ENCODE measurements around the gene SORCS2.

The SORCS2 gene

DNA sequence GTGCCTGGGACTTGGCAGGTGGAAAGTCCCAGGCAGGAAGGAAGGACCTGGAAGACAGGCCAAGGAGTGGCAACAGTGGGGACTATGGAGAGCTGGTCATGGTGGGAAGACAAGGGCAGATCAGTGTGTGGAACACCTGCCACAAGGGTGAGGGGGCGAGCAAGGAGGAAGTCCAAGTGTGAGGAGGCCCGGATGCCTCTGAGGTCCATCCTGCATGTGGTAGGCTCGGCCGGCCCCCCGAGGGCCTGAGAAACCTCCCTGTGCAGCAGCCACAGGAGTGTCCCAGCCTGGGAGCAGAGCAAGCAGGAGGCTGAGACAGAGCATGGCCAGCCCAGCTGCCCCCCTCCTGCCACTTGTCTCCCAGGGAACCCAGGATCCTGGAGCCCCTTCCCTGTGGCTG is 282.9 kb downstream of the SORCS2 start:
- TF ChIP-seq RAD21 (IDR thresholded peaks at IDR 0.05; ENCODE audit: low read depth) (no peak), CEBPB (IDR thresholded peaks at IDR 0.05) (no peak), FOXM1 (IDR thresholded peaks at IDR 0.05; ENCODE audit: borderline replicate concordance, low read depth) (no peak), TAF1 (IDR thresholded peaks at IDR 0.05; ENCODE audit: low read depth) (no peak), TCF12 (IDR thresholded peaks at IDR 0.05; ENCODE audit: low read depth) (no peak), ZBTB7A (IDR thresholded peaks at IDR 0.05; ENCODE audit: low read depth) (no peak), TEAD4 (IDR thresholded peaks at IDR 0.05) (no peak), NFIC (IDR thresholded peaks at IDR 0.05) (no peak), CREB1 (IDR thresholded peaks at IDR 0.05; ENCODE audit: low read depth) (no peak), EP300 (IDR thresholded peaks at IDR 0.05; ENCODE audit: borderline replicate concordance) (no peak), EGR1 (IDR thresholded peaks at IDR 0.05) (no peak), YY1 (IDR thresholded peaks at IDR 0.05; ENCODE audit: low read depth) (no peak)
- TF ChIP-seq, protein P1, sequence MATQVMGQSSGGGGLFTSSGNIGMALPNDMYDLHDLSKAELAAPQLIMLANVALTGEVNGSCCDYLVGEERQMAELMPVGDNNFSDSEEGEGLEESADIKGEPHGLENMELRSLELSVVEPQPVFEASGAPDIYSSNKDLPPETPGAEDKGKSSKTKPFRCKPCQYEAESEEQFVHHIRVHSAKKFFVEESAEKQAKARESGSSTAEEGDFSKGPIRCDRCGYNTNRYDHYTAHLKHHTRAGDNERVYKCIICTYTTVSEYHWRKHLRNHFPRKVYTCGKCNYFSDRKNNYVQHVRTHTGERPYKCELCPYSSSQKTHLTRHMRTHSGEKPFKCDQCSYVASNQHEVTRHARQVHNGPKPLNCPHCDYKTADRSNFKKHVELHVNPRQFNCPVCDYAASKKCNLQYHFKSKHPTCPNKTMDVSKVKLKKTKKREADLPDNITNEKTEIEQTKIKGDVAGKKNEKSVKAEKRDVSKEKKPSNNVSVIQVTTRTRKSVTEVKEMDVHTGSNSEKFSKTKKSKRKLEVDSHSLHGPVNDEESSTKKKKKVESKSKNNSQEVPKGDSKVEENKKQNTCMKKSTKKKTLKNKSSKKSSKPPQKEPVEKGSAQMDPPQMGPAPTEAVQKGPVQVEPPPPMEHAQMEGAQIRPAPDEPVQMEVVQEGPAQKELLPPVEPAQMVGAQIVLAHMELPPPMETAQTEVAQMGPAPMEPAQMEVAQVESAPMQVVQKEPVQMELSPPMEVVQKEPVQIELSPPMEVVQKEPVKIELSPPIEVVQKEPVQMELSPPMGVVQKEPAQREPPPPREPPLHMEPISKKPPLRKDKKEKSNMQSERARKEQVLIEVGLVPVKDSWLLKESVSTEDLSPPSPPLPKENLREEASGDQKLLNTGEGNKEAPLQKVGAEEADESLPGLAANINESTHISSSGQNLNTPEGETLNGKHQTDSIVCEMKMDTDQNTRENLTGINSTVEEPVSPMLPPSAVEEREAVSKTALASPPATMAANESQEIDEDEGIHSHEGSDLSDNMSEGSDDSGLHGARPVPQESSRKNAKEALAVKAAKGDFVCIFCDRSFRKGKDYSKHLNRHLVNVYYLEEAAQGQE (IDR thresholded peaks at IDR 0.05; ENCODE audit: low read depth) = no peak
- TF ChIP-seq, protein P2, sequence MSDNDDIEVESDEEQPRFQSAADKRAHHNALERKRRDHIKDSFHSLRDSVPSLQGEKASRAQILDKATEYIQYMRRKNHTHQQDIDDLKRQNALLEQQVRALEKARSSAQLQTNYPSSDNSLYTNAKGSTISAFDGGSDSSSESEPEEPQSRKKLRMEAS (IDR thresholded peaks at IDR 0.05) = no peak
- TF ChIP-seq, protein P3, sequence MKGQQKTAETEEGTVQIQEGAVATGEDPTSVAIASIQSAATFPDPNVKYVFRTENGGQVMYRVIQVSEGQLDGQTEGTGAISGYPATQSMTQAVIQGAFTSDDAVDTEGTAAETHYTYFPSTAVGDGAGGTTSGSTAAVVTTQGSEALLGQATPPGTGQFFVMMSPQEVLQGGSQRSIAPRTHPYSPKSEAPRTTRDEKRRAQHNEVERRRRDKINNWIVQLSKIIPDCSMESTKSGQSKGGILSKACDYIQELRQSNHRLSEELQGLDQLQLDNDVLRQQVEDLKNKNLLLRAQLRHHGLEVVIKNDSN (IDR thresholded peaks at IDR 0.05) = no peak

DNA sequence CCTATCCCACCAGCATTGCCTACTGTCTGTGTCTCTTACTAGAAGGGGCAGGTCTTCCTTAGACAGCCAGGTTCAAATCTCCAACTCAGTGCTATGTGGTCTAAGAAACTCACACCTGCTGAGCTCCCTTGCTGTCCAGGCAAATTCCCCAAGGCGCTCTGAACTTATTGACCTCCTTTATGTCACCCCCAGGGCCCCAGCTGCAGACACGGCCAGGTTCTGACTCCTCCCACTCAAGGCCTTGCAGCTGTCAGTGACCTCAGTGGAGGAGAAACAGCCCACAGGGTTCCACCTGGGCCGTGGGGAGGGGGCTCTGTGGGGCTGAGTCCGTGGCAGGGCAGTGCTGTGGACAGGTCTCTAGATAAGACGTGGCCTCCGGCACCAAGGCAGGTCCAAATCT is 284.5 kb downstream of the SORCS2 start:
- TF ChIP-seq CEBPB (IDR thresholded peaks at IDR 0.05) (no peak), CREB1 (IDR thresholded peaks at IDR 0.05; ENCODE audit: low read depth) (no peak), ZBTB7A (IDR thresholded peaks at IDR 0.05; ENCODE audit: low read depth) (no peak), EGR1 (IDR thresholded peaks at IDR 0.05) (no peak), TEAD4 (IDR thresholded peaks at IDR 0.05) (no peak), TAF1 (IDR thresholded peaks at IDR 0.05; ENCODE audit: low read depth) (no peak), FOXM1 (IDR thresholded peaks at IDR 0.05; ENCODE audit: borderline replicate concordance, low read depth) (no peak), RAD21 (IDR thresholded peaks at IDR 0.05; ENCODE audit: low read depth) (no peak), YY1 (IDR thresholded peaks at IDR 0.05; ENCODE audit: low read depth) (no peak), NFIC (IDR thresholded peaks at IDR 0.05) (no peak), EP300 (IDR thresholded peaks at IDR 0.05; ENCODE audit: borderline replicate concordance) (no peak), TCF12 (IDR thresholded peaks at IDR 0.05; ENCODE audit: low read depth) (no peak)
- TF ChIP-seq, protein P3 (IDR thresholded peaks at IDR 0.05) = no peak
- TF ChIP-seq, protein P2 (IDR thresholded peaks at IDR 0.05) = no peak
- TF ChIP-seq, protein P1 (IDR thresholded peaks at IDR 0.05; ENCODE audit: low read depth) = no peak

DNA sequence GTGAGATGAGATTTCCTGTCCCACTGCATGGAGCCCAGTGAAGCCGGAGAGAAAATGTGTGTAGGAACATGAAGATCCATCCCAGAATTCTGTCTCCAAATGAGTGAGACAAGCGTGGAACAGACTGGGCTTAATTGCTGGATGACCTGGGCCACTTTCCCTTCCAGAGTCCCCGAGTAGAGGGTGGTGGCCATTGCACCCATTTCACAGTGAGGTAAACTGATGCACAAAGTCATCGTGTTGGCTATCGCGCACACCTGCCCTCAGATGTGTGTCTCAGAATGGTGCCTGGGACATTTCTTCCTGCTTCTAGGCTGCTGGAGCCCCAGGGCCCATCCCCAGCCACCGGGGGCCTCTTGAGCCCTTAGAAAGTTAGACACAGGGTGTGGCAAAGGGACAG is 285.4 kb downstream of the SORCS2 start:
- no peak for TF ChIP-seq YY1 (IDR thresholded peaks at IDR 0.05; ENCODE audit: low read depth)
- TF ChIP-seq, protein P2 (IDR thresholded peaks at IDR 0.05) = no peak
- no peak for TF ChIP-seq EP300 (IDR thresholded peaks at IDR 0.05; ENCODE audit: borderline replicate concordance)
- no peak for TF ChIP-seq CREB1 (IDR thresholded peaks at IDR 0.05; ENCODE audit: low read depth)
- TF ChIP-seq, protein P1 (IDR thresholded peaks at IDR 0.05; ENCODE audit: low read depth) = no peak
- TF ChIP-seq, protein P3 (IDR thresholded peaks at IDR 0.05) = no peak
- TF ChIP-seq ZBTB7A (IDR thresholded peaks at IDR 0.05; ENCODE audit: low read depth) = no peak
- no peak for TF ChIP-seq NFIC (IDR thresholded peaks at IDR 0.05)
- no peak for TF ChIP-seq RAD21 (IDR thresholded peaks at IDR 0.05; ENCODE audit: low read depth)

DNA sequence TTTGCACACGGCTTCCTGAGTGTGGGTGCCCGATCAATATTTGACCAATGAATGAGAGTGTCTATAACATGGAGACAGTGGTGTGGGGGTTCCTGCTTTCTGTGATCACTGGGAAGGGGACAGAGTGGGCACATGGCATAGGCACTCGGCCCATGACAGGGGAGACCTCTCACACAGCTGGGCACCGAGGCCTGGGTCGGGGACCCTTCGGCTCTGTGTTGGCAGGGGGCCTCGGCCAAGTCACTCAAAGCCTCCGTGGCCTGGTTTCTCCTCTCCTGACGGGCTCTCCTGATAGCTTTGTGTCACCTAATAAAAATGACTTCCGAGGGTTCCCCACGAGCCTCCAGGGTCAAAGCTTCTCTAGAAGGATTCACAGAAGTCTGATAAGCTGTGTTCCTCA is 286.3 kb downstream of the SORCS2 start:
- TF ChIP-seq ZBTB7A (IDR thresholded peaks at IDR 0.05; ENCODE audit: low read depth) = no peak
- TF ChIP-seq CEBPB (IDR thresholded peaks at IDR 0.05) = no peak
- no peak for TF ChIP-seq CREB1 (IDR thresholded peaks at IDR 0.05; ENCODE audit: low read depth)
- no peak for TF ChIP-seq YY1 (IDR thresholded peaks at IDR 0.05; ENCODE audit: low read depth)
- TF ChIP-seq, protein P3 (IDR thresholded peaks at IDR 0.05) = no peak
- TF ChIP-seq NFIC (IDR thresholded peaks at IDR 0.05) = no peak
- TF ChIP-seq RAD21 (IDR thresholded peaks at IDR 0.05; ENCODE audit: low read depth) = no peak
- no peak for TF ChIP-seq EGR1 (IDR thresholded peaks at IDR 0.05)
- TF ChIP-seq, protein P1 (IDR thresholded peaks at IDR 0.05; ENCODE audit: low read depth) = no peak
- no peak for TF ChIP-seq TEAD4 (IDR thresholded peaks at IDR 0.05)
- TF ChIP-seq, protein P2 (IDR thresholded peaks at IDR 0.05) = no peak
- TF ChIP-seq TCF12 (IDR thresholded peaks at IDR 0.05; ENCODE audit: low read depth) = no peak
- no peak for TF ChIP-seq FOXM1 (IDR thresholded peaks at IDR 0.05; ENCODE audit: borderline replicate concordance, low read depth)
- no peak for TF ChIP-seq EP300 (IDR thresholded peaks at IDR 0.05; ENCODE audit: borderline replicate concordance)
- no peak for TF ChIP-seq TAF1 (IDR thresholded peaks at IDR 0.05; ENCODE audit: low read depth)

Data from Ishikawa (cell line).